Smooth muscle cell (in vitro differentiated cells): ENCODE measurements around the gene GATA5. TPM values are rescaled to one million over a fixed set of nuclear protein-coding genes. Genes with fewer than 3 reads are reported as not detected.

Experiments
- DNase-seq: peaks from one replicate; lab custom pipeline; 2025; ENCODE audit not compliant: unreplicated experiment; lab: John Stamatoyannopoulos, UW
- H2AFZ ChIP-seq: fragments of 200-600 bp; sonication (generic); 2 replicates; pipeline ENCODE4 v1.6.0; 2016; ENCODE audit warnings: antibody characterized with exemption, low read depth, mild to moderate bottlenecking
- H3F3A ChIP-seq: fragments of 200-600 bp; sonication (generic); 2 replicates; pipeline ENCODE4 v1.6.0; 2017; ENCODE audit warnings: antibody characterized with exemption, low read depth
- H3K27ac ChIP-seq: fragments of 200-600 bp; sonication (generic); 2 replicates; pipeline ENCODE4 v1.5.1; 2016; ENCODE audit warnings: low read depth, mild to moderate bottlenecking
- H3K27me3 ChIP-seq: fragments of 200-600 bp; sonication (generic); 2 replicates; pipeline ENCODE4 v1.6.1; 2016; ENCODE audit warnings: low read depth, mild to moderate bottlenecking
- H3K36me3 ChIP-seq: fragments of 200-600 bp; sonication (generic); 2 replicates; pipeline ENCODE4 v1.5.1; 2016; ENCODE audit warnings: low read depth
- H3K4me1 ChIP-seq: fragments of 200-600 bp; sonication (generic); 2 replicates; pipeline ENCODE4 v1.5.1; 2016; ENCODE audit warnings: low read depth
- H3K4me2 ChIP-seq: fragments of 200-600 bp; sonication (generic); 2 replicates; pipeline ENCODE4 v1.6.0; 2016; ENCODE audit warnings: mild to moderate bottlenecking
- H3K4me3 ChIP-seq: fragments of 200-600 bp; sonication (generic); 2 replicates; pipeline ENCODE4 v1.5.1; 2016; ENCODE audit warnings: mild to moderate bottlenecking
- H3K79me2 ChIP-seq: fragments of 200-600 bp; sonication (generic); 2 replicates; pipeline ENCODE4 v1.6.0; 2016; ENCODE audit warnings: low read depth, mild to moderate bottlenecking
- H3K9ac ChIP-seq: fragments of 200-600 bp; sonication (generic); 2 replicates; pipeline ENCODE4 v1.6.0; 2016; ENCODE audit warnings: low read depth
- H3K9me3 ChIP-seq: fragments of 200-600 bp; sonication (generic); replicated peaks from 2 replicates; pipeline ENCODE4 v1.5.1; 2016; ENCODE audit warnings: low read depth
- H4K20me1 ChIP-seq: fragments of 200-600 bp; sonication (generic); 2 replicates; pipeline ENCODE4 v1.6.0; 2016; ENCODE audit warnings: low read depth
- WGBS: methylation state at CpG from one replicate; pipeline ENCODE4 v1.1.7; 2016; ENCODE audit warnings: low lambda C conversion rate; 5-methylcytosine and 5-hydroxymethylcytosine counted together
- polyA plus RNA-seq: library from polyadenylated mRNA; unstranded; fragments of >200 nt; fragmentation: Nextera tagmentation; extraction: Ambion mirVana; gene quantifications from 2 replicates; pipeline ENCODE4 v1.2.1, GENCODE V29; 2016
- total RNA-seq: library from RNA; depleted of rRNA; stranded (reverse); fragments of >200 nt; gene quantifications from 2 replicates; pipeline ENCODE4 v1.2.3, GENCODE V29; 2014
- TF ChIP-seq, protein P1 (sequence below): fragments of 200-600 bp; sonication (generic); IDR thresholded peaks from 2 replicates; pipeline ENCODE4 v1.5.1; 2017; ENCODE audit warnings: borderline replicate concordance, mild to moderate bottlenecking, antibody characterized with exemption; ENCODE audit not compliant: insufficient read depth, poor library complexity, severe bottlenecking

GATA5 gene
- total and polyA plus RNA-seq, 2 experiments from 2014 or later = 1.9 to 9.2 TPM

DNA sequence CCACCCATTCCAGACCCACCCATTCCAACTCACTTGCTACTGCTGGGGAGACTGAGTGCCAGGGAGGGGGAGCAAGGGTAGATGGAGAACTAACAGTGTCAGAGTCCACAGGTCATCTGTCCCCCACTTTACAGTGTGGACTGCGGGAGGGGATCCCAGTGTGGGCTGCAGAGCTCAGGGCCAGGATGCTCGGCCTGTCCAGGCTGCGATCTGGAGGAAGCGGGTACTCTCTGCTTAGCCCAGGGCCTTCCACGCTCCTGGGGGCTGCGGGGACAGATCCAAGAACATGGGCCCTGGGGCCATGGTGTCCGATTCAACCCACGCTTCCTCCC, 14.1 kb upstream of the GATA5 start:
- H3K27me3 ChIP-seq = no peaks in the 10 kb centered on the region
- peaks cover 20% of the 10 kb centered on the region for H3F3A ChIP-seq
- H3K36me3 ChIP-seq = no peaks in the 10 kb centered on the region
- no peak overlapping the region for H3K9ac ChIP-seq
- no peak overlapping the region for H3K4me3 ChIP-seq
- no peaks in the 10 kb centered on the region for H3K9me3 ChIP-seq
- peaks cover 25% of the 10 kb centered on the region for H3K4me1 ChIP-seq
- WGBS = 80% methylated on average over 8 of the region's 8 CpGs
- DNase-seq = no peak
- no peak overlapping the region for H3K27ac ChIP-seq
- no peaks in the 10 kb centered on the region for H4K20me1 ChIP-seq
- TF ChIP-seq, protein P1, sequence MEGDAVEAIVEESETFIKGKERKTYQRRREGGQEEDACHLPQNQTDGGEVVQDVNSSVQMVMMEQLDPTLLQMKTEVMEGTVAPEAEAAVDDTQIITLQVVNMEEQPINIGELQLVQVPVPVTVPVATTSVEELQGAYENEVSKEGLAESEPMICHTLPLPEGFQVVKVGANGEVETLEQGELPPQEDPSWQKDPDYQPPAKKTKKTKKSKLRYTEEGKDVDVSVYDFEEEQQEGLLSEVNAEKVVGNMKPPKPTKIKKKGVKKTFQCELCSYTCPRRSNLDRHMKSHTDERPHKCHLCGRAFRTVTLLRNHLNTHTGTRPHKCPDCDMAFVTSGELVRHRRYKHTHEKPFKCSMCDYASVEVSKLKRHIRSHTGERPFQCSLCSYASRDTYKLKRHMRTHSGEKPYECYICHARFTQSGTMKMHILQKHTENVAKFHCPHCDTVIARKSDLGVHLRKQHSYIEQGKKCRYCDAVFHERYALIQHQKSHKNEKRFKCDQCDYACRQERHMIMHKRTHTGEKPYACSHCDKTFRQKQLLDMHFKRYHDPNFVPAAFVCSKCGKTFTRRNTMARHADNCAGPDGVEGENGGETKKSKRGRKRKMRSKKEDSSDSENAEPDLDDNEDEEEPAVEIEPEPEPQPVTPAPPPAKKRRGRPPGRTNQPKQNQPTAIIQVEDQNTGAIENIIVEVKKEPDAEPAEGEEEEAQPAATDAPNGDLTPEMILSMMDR = no peak
- no peak overlapping the region for H3K4me2 ChIP-seq
- no peaks in the 10 kb centered on the region for H3K79me2 ChIP-seq
- H2AFZ ChIP-seq = no peak overlapping the region

DNA sequence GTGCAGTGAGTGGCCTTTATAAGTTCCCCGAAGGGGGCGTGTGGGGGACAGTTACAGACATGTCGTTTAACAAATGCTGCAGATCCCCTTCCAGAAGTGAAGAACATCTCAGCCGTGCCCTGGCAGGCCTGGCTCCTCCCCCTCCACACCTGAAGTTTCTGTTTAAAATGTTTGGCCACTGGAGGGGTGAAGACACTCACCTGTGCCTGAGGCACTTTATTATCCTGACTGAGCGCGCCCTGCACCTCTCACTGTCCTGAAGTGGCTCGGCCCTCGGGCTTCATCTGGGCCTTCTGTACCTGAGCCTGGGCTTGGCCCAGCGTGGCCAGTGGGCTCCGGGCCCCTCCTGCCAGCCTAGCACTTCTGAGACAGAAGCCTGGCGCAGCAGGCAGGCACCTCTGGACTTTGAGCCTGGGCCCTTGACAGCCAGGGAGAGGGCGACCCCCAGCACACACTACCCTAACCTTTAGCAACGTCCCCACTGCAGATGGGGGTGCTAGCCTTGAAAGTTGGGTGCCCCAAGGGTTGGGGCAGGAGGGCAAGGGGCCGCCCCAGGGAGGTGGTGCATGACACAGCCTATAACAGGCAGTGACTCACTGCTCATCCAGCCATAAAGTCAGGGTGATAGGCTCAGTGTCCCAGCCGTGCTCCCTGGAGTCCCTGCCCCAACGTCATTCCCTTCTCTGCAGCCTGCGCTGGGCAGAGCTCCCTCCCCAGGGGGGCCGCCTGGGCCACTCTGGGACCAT, 13.6 kb upstream of the GATA5 start:
- TF ChIP-seq, protein P1 = no peak
- no peaks in the 10 kb centered on the region for H3K27me3 ChIP-seq
- no peaks in the 10 kb centered on the region for H3K79me2 ChIP-seq
- H3F3A ChIP-seq = peaks cover 26% of the 10 kb centered on the region
- WGBS = 52% methylated on average over 18 of the region's 18 CpGs
- no peak overlapping the region for H3K4me3 ChIP-seq
- no peaks in the 10 kb centered on the region for H3K36me3 ChIP-seq
- no peak overlapping the region for H3K9ac ChIP-seq
- peak; percentile 20 for DNase-seq
- H3K9me3 ChIP-seq = no peaks in the 10 kb centered on the region
- no peak overlapping the region for H2AFZ ChIP-seq
- peak overlapping the region; percentile 28 for H3K27ac ChIP-seq
- no peaks in the 10 kb centered on the region for H4K20me1 ChIP-seq
- peak overlapping the region; percentile 14 for H3K4me2 ChIP-seq
- H3K4me1 ChIP-seq = peaks cover 25% of the 10 kb centered on the region

DNA sequence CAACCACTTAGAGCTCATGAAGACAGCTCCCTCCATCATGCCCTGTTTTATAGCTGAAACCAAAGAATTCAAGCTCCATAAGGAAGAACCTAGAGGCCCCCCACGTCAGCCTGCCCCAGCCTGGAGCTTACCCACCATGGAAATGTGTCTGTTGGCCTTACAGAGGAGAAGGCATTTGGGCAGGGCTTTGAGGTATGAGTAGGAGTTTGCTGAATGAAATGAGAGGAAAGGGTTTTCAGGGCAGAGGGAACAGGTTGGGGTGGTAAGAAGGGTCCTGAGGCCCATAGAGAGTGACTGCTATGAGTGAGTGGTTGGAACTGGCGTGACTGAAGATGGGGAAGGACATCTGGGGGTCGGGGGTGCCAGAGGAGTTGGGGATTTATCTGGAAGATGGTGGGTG, 12.7 kb upstream of the GATA5 start:
- H3K4me2 ChIP-seq = no peak overlapping the region
- no peak for DNase-seq
- WGBS = 77% methylated on average over 3 of the region's 3 CpGs
- H3F3A ChIP-seq = peaks cover 28% of the 10 kb centered on the region
- TF ChIP-seq, protein P1 = no peak
- no peaks in the 10 kb centered on the region for H3K27me3 ChIP-seq
- no peaks in the 10 kb centered on the region for H3K79me2 ChIP-seq
- H3K4me1 ChIP-seq = peaks cover 25% of the 10 kb centered on the region
- H3K9me3 ChIP-seq = no peaks in the 10 kb centered on the region
- peak overlapping the region; percentile 28 for H3K27ac ChIP-seq
- H2AFZ ChIP-seq = no peak overlapping the region
- H3K4me3 ChIP-seq = no peak overlapping the region
- no peaks in the 10 kb centered on the region for H3K36me3 ChIP-seq
- H3K9ac ChIP-seq = no peak overlapping the region
- H4K20me1 ChIP-seq = no peaks in the 10 kb centered on the region
